Measurements from ENCODE around the gene FGF18. TPM values are rescaled to one million over a fixed set of nuclear protein-coding genes. Genes with fewer than 3 reads are reported as not detected.

FGF18 gene
- total and polyA plus RNA-seq, 2 donors (not counting 3 experiments of a cell fraction or from before 2014, with no cell fraction given), result 0.04 to 0.27 TPM

GRCh38 chr5:171412186-171412585 is 7.3 kb upstream of the FGF18 start:
- FAIRE-seq (no peak), DNase-seq (ENCODE audit: low read depth, low spot score) (no peak)
- ChIA-PET CTCF (no interaction called here), POLR2A (no interaction called here)
- Histone ChIP-seq H3K4me2 (ENCODE audit: insufficient read depth, low read length) (no peak overlapping the region), H3K4me3 (replicated peaks in 1 of 3; ENCODE audit: insufficient read depth in 1 of 3, low read depth in 1 of 3, low read length in 3 of 3) (no peak overlapping the region), H3K27ac (ENCODE audit: insufficient read depth, low read depth, low read length) (no peak overlapping the region), H2AFZ (ENCODE audit: low read depth, low read length) (no peak overlapping the region), H3K36me3 (ENCODE audit: control insufficient read depth in 2 of 2, extremely low read depth in 1 of 2, insufficient read depth in 2 of 2, low read length in 2 of 2) (peaks cover 20 to 48% of the 10 kb centered on the region in 2 experiments), H3K9ac (replicated peaks; ENCODE audit: extremely low read depth, insufficient read depth, low read length) (no peak overlapping the region), H3K79me2 (ENCODE audit: control insufficient read depth, insufficient read depth, low read length) (peaks cover 36% of the 10 kb centered on the region), H3K9me1 (replicated peaks; ENCODE audit: control insufficient read depth, extremely low read depth, insufficient read depth, low read length) (no peaks in the 10 kb centered on the region), H3K27me3 (ENCODE audit: control insufficient read depth in 2 of 2, insufficient read depth in 2 of 2, low read length in 2 of 2) (no peaks in the 10 kb centered on the region), H3K4me1 (ENCODE audit: control insufficient read depth, extremely low read depth, insufficient read depth, low read length) (peaks cover 7% of the 10 kb centered on the region), H4K20me1 (replicated peaks; ENCODE audit: control insufficient read depth, extremely low read depth, insufficient read depth, low read length) (peaks cover 6% of the 10 kb centered on the region), H3K9me3 (replicated peaks; ENCODE audit: control insufficient read depth, insufficient read depth, low read length) (no peaks in the 10 kb centered on the region)
- dilution Hi-C loops (cut with MboI; ENCODE audit: extremely low pct_ligation_motif_present, low sequenced_read_pairs) (no loop called here), intact Hi-C loops (cut with micrococcal nuclease) (no loop called here)
- no peak for TF ChIP-seq CTCF (IDR thresholded peaks at IDR 0.05; ENCODE audit: extremely low read depth in 1 of 2, insufficient read depth in 1 of 2, low read depth in 1 of 2, low read length in 2 of 2)
- no peak for TF ChIP-seq JUN (IDR thresholded peaks at IDR 0.05; ENCODE audit: borderline replicate concordance, insufficient read depth, insufficient read length, low read depth)
- no peak for TF ChIP-seq GATA2 (IDR thresholded peaks at IDR 0.05; ENCODE audit: insufficient read depth, insufficient read length, low read depth, low read length)
- TF ChIP-seq POLR2A (IDR thresholded peaks at IDR 0.05; ENCODE audit: low read depth, low read length), result no peak
- no peak for TF ChIP-seq FOS (IDR thresholded peaks at IDR 0.05; ENCODE audit: borderline replicate concordance, insufficient read depth, low read length)
- no peak for TF ChIP-seq MAX (IDR thresholded peaks at IDR 0.05; ENCODE audit: insufficient read depth, insufficient read length)
- TF ChIP-seq POLR2AphosphoS5 (IDR thresholded peaks at IDR 0.05; ENCODE audit: insufficient read depth, low read depth, low read length), result no peak
- TF ChIP-seq EZH2 (IDR thresholded peaks at IDR 0.05; ENCODE audit: borderline replicate concordance, low read depth, low read length, severe bottlenecking), result no peak
- TF ChIP-seq MYC (IDR thresholded peaks at IDR 0.05; ENCODE audit: low read depth, low read length), result no peak
- BruUV-seq (replicated peaks), result no TSS peak

Measured in endothelial cell of umbilical vein (primary cell).